ENCODE measurements around the gene ELK3. TPM values are rescaled to one million over a fixed set of nuclear protein-coding genes. Genes with fewer than 3 reads are reported as not detected.

The ELK3 gene
- total and polyA plus RNA-seq, 2 experiments from 2014 or later = 5.5 to 8.3 TPM

DNA sequence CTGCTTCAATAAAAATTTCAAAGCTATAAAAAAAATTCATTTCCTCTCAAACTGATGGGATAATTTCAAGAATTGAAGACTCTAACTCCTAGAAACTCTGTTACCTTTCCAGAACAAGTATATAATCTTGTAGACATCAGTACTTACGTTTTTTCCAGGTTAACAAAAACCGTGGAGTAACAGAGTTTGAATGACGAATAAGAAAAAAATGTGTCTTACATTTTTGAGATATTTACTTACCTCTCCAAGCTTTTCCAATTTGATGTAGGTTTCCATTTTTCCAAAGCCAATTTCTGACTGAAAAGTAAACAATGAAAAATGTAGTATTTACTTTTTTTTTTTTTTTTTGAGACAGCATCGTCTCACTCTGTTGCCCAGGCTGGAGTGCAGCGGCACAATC is 105.9 kb downstream of the ELK3 start:
- TF ChIP-seq JUNB (IDR thresholded peaks at IDR 0.05; ENCODE audit: unreplicated experiment) (no peak), ZNF331 (CRISPR knock-in tag; IDR thresholded peaks at IDR 0.05; ENCODE audit: low read depth) (no peak), NANOG (IDR thresholded peaks at IDR 0.05; ENCODE audit: borderline replicate concordance) (no peak), CREB1 (CRISPR knock-in tag; IDR thresholded peaks at IDR 0.05; ENCODE audit: low read depth) (no peak), STAT1 (IDR thresholded peaks at IDR 0.05; ENCODE audit: unreplicated experiment) (no peak), ZNF114 (CRISPR knock-in tag; IDR thresholded peaks at IDR 0.05) (no peak), EZH2 (IDR thresholded peaks at IDR 0.05; ENCODE audit: low read depth, unreplicated experiment) (no peak), POLR2AphosphoS5 (IDR thresholded peaks at IDR 0.05; ENCODE audit: low read depth) (no peak), EZH2phosphoT487 (IDR thresholded peaks at IDR 0.05; ENCODE audit: unreplicated experiment) (no peak)
- TF ChIP-seq, protein P1, sequence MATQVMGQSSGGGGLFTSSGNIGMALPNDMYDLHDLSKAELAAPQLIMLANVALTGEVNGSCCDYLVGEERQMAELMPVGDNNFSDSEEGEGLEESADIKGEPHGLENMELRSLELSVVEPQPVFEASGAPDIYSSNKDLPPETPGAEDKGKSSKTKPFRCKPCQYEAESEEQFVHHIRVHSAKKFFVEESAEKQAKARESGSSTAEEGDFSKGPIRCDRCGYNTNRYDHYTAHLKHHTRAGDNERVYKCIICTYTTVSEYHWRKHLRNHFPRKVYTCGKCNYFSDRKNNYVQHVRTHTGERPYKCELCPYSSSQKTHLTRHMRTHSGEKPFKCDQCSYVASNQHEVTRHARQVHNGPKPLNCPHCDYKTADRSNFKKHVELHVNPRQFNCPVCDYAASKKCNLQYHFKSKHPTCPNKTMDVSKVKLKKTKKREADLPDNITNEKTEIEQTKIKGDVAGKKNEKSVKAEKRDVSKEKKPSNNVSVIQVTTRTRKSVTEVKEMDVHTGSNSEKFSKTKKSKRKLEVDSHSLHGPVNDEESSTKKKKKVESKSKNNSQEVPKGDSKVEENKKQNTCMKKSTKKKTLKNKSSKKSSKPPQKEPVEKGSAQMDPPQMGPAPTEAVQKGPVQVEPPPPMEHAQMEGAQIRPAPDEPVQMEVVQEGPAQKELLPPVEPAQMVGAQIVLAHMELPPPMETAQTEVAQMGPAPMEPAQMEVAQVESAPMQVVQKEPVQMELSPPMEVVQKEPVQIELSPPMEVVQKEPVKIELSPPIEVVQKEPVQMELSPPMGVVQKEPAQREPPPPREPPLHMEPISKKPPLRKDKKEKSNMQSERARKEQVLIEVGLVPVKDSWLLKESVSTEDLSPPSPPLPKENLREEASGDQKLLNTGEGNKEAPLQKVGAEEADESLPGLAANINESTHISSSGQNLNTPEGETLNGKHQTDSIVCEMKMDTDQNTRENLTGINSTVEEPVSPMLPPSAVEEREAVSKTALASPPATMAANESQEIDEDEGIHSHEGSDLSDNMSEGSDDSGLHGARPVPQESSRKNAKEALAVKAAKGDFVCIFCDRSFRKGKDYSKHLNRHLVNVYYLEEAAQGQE (IDR thresholded peaks at IDR 0.05; ENCODE audit: unreplicated experiment) = no peak
- TF ChIP-seq, protein P2, sequence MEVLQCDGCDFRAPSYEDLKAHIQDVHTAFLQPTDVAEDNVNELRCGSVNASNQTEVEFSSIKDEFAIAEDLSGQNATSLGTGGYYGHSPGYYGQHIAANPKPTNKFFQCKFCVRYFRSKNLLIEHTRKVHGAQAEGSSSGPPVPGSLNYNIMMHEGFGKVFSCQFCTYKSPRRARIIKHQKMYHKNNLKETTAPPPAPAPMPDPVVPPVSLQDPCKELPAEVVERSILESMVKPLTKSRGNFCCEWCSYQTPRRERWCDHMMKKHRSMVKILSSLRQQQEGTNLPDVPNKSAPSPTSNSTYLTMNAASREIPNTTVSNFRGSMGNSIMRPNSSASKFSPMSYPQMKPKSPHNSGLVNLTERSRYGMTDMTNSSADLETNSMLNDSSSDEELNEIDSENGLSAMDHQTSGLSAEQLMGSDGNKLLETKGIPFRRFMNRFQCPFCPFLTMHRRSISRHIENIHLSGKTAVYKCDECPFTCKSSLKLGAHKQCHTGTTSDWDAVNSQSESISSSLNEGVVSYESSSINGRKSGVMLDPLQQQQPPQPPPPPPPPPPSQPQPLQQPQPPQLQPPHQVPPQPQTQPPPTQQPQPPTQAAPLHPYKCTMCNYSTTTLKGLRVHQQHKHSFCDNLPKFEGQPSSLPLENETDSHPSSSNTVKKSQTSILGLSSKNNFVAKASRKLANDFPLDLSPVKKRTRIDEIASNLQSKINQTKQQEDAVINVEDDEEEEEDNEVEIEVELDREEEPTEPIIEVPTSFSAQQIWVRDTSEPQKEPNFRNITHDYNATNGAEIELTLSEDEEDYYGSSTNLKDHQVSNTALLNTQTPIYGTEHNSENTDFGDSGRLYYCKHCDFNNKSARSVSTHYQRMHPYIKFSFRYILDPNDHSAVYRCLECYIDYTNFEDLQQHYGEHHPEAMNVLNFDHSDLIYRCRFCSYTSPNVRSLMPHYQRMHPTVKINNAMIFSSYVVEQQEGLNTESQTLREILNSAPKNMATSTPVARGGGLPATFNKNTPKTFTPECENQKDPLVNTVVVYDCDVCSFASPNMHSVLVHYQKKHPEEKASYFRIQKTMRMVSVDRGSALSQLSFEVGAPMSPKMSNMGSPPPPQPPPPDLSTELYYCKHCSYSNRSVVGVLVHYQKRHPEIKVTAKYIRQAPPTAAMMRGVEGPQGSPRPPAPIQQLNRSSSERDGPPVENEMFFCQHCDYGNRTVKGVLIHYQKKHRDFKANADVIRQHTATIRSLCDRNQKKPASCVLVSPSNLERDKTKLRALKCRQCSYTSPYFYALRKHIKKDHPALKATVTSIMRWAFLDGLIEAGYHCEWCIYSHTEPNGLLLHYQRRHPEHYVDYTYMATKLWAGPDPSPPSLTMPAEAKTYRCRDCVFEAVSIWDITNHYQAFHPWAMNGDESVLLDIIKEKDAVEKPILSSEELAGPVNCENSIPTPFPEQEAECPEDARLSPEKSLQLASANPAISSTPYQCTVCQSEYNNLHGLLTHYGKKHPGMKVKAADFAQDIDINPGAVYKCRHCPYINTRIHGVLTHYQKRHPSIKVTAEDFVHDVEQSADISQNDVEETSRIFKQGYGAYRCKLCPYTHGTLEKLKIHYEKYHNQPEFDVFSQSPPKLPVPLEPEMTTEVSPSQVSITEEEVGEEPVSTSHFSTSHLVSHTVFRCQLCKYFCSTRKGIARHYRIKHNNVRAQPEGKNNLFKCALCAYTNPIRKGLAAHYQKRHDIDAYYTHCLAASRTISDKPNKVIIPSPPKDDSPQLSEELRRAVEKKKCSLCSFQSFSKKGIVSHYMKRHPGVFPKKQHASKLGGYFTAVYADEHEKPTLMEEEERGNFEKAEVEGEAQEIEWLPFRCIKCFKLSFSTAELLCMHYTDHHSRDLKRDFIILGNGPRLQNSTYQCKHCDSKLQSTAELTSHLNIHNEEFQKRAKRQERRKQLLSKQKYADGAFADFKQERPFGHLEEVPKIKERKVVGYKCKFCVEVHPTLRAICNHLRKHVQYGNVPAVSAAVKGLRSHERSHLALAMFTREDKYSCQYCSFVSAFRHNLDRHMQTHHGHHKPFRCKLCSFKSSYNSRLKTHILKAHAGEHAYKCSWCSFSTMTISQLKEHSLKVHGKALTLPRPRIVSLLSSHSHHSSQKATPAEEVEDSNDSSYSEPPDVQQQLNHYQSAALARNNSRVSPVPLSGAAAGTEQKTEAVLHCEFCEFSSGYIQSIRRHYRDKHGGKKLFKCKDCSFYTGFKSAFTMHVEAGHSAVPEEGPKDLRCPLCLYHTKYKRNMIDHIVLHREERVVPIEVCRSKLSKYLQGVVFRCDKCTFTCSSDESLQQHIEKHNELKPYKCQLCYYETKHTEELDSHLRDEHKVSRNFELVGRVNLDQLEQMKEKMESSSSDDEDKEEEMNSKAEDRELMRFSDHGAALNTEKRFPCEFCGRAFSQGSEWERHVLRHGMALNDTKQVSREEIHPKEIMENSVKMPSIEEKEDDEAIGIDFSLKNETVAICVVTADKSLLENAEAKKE (CRISPR knock-in tag; IDR thresholded peaks at IDR 0.05) = no peak
- TF ChIP-seq, protein P3, sequence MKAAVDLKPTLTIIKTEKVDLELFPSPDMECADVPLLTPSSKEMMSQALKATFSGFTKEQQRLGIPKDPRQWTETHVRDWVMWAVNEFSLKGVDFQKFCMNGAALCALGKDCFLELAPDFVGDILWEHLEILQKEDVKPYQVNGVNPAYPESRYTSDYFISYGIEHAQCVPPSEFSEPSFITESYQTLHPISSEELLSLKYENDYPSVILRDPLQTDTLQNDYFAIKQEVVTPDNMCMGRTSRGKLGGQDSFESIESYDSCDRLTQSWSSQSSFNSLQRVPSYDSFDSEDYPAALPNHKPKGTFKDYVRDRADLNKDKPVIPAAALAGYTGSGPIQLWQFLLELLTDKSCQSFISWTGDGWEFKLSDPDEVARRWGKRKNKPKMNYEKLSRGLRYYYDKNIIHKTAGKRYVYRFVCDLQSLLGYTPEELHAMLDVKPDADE (IDR thresholded peaks at IDR 0.05) = no peak
- TF ChIP-seq, protein P4, sequence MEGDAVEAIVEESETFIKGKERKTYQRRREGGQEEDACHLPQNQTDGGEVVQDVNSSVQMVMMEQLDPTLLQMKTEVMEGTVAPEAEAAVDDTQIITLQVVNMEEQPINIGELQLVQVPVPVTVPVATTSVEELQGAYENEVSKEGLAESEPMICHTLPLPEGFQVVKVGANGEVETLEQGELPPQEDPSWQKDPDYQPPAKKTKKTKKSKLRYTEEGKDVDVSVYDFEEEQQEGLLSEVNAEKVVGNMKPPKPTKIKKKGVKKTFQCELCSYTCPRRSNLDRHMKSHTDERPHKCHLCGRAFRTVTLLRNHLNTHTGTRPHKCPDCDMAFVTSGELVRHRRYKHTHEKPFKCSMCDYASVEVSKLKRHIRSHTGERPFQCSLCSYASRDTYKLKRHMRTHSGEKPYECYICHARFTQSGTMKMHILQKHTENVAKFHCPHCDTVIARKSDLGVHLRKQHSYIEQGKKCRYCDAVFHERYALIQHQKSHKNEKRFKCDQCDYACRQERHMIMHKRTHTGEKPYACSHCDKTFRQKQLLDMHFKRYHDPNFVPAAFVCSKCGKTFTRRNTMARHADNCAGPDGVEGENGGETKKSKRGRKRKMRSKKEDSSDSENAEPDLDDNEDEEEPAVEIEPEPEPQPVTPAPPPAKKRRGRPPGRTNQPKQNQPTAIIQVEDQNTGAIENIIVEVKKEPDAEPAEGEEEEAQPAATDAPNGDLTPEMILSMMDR (conservative IDR thresholded peaks at IDR 0.05; ENCODE audit: low read depth in 2 of 2) = no peak
- Histone ChIP-seq H3K79me2 (replicated peaks; ENCODE audit: insufficient read depth) (peaks cover 4% of the 10 kb centered on the region; the same call in 1 of the 2 replicates), H2AFZ (no peak overlapping the region), H3K27me3 (ENCODE audit: insufficient read depth) (no peaks in the 10 kb centered on the region), H3K4me1 (ENCODE audit: insufficient read depth) (peaks cover 20% of the 10 kb centered on the region), H3K4me2 (no peak overlapping the region), H3K4me3 (no peak overlapping the region), H3F3A (replicated peaks; ENCODE audit: low read depth) (no peaks in the 10 kb centered on the region), H3K9me2 (ENCODE audit: insufficient read depth) (no peaks in the 10 kb centered on the region), H3K27ac (ENCODE audit: low read depth) (no peak overlapping the region), H4K20me1 (replicated peaks; ENCODE audit: insufficient read depth) (no peaks in the 10 kb centered on the region), H3K36me3 (ENCODE audit: insufficient read depth) (no peaks in the 10 kb centered on the region)
- no peaks in the 10 kb centered on the region for H3K9me3 Mint-ChIP-seq
- H3K4me3 Mint-ChIP-seq = no peak overlapping the region
- peaks cover 11% of the 10 kb centered on the region for H3K36me3 Mint-ChIP-seq (ENCODE audit: low read depth)
- DNase-seq (ENCODE audit: low spot score) (no peak), ATAC-seq (no peak)
- H3K27me3 Mint-ChIP-seq (ENCODE audit: insufficient read depth, low read depth, poor library complexity) = peaks cover 5% of the 10 kb centered on the region
- H3K27ac Mint-ChIP-seq = no peak overlapping the region
- peaks cover 17% of the 10 kb centered on the region for H3K4me1 Mint-ChIP-seq

All from GM23338 (cell line).